ENCODE results near the gene FOCAD.
A peak's percentile ranks its signal among the peaks of the same experiment; 100 is the strongest.

Gene FOCAD

GRCh38 chr9:20681467-20681866 lies 2.6 kb upstream of the FOCAD start:
- no peak overlapping the region for H3K4me3 ChIP-seq
- peaks cover 21% of the 10 kb centered on the region for H3K4me1 ChIP-seq
- H3K36me3 ChIP-seq: no peaks in the 10 kb centered on the region
- no peak overlapping the region for H3K27ac ChIP-seq
- H3K27me3 ChIP-seq: no peaks in the 10 kb centered on the region
- H3K9ac ChIP-seq: no peak overlapping the region
- H3K9me3 ChIP-seq: 0 out of 2 replicates have a peak, but pooled peaks cover 3% of the 10 kb centered on the region
- H4K20me1 ChIP-seq: no peaks in the 10 kb centered on the region
- H3K4me2 ChIP-seq: no peak overlapping the region
- TF ChIP-seq Cebpa-rat (IDR thresholded peaks at IDR 0.05): no peak

- peak; percentile 64 for TF ChIP-seq Cebpa-rat (IDR thresholded peaks at IDR 0.05)
- Histone ChIP-seq H3K27ac (peak overlapping the region; percentile 40; the same call in 1 of the 2 replicates), H3K4me2 (peak overlapping the region; percentile 90), H3K4me3 (peak overlapping the region; percentile 92), H3K27me3 (no peaks in the 10 kb centered on the region), H3K4me1 (peaks cover 21% of the 10 kb centered on the region), H3K36me3 (no peaks in the 10 kb centered on the region), H3K9ac (peak overlapping the region; percentile 86), H4K20me1 (no peaks in the 10 kb centered on the region), H3K9me3 (no peaks in the 10 kb centered on the region)
These were observed 566 bp upstream of the FOCAD start for GRCh38 chr9:20683351-20684034.

GRCh38 chr9:20684875-20685696 lies 1.0 kb downstream of the FOCAD start:
- H3K9me3 ChIP-seq: no peaks in the 10 kb centered on the region
- no peaks in the 10 kb centered on the region for H4K20me1 ChIP-seq
- H3K4me1 ChIP-seq: peaks cover 21% of the 10 kb centered on the region
- H3K36me3 ChIP-seq: no peaks in the 10 kb centered on the region
- H3K27ac ChIP-seq: peak overlapping the region; percentile 78; the same call in 1 of the 2 replicates
- TF ChIP-seq Cebpa-rat (IDR thresholded peaks at IDR 0.05): no peak
- peak overlapping the region; percentile 86 for H3K9ac ChIP-seq
- peak overlapping the region; percentile 92 for H3K4me3 ChIP-seq
- H3K4me2 ChIP-seq: peak overlapping the region; percentile 90
- H3K27me3 ChIP-seq: no peaks in the 10 kb centered on the region

GRCh38 chr9:20685769-20686168 lies 1.7 kb downstream of the FOCAD start:
- Histone ChIP-seq H3K4me1 (peaks cover 21% of the 10 kb centered on the region), H3K9ac (no peak overlapping the region), H3K4me2 (peak overlapping the region; percentile 90), H4K20me1 (no peaks in the 10 kb centered on the region), H3K9me3 (no peaks in the 10 kb centered on the region), H3K27ac (no peak overlapping the region), H3K4me3 (peak overlapping the region; percentile 92; the same call in 1 of the 2 replicates), H3K36me3 (no peaks in the 10 kb centered on the region), H3K27me3 (no peaks in the 10 kb centered on the region)
- TF ChIP-seq Cebpa-rat (IDR thresholded peaks at IDR 0.05): no peak

- Histone ChIP-seq H3K9ac (no peak overlapping the region), H3K9me3 (no peaks in the 10 kb centered on the region), H3K4me1 (peaks cover 10% of the 10 kb centered on the region), H3K4me3 (no peak overlapping the region), H3K27me3 (no peaks in the 10 kb centered on the region), H3K4me2 (no peak overlapping the region), H4K20me1 (no peaks in the 10 kb centered on the region), H3K36me3 (no peaks in the 10 kb centered on the region), H3K27ac (no peak overlapping the region)
- no peak for TF ChIP-seq Cebpa-rat (IDR thresholded peaks at IDR 0.05)
These were observed 5.8 kb downstream of the FOCAD start for GRCh38 chr9:20689833-20690232.

- Histone ChIP-seq H3K36me3 (no peaks in the 10 kb centered on the region), H3K27me3 (no peaks in the 10 kb centered on the region), H3K4me1 (no peaks in the 10 kb centered on the region), H4K20me1 (no peaks in the 10 kb centered on the region), H3K4me2 (no peak overlapping the region), H3K27ac (no peak overlapping the region), H3K9ac (no peak overlapping the region), H3K4me3 (no peak overlapping the region), H3K9me3 (no peaks in the 10 kb centered on the region)
- TF ChIP-seq Cebpa-rat (IDR thresholded peaks at IDR 0.05): no peak
These were observed 8.5 kb downstream of the FOCAD start for GRCh38 chr9:20692554-20692953.

- Histone ChIP-seq H3K9me3 (no peaks in the 10 kb centered on the region), H3K27me3 (no peaks in the 10 kb centered on the region), H3K9ac (no peak overlapping the region), H3K4me3 (no peak overlapping the region), H3K4me1 (no peaks in the 10 kb centered on the region), H3K4me2 (no peak overlapping the region), H4K20me1 (no peaks in the 10 kb centered on the region), H3K27ac (no peak overlapping the region), H3K36me3 (no peaks in the 10 kb centered on the region)
- no peak for TF ChIP-seq Cebpa-rat (IDR thresholded peaks at IDR 0.05)
These were observed 9.0 kb downstream of the FOCAD start for GRCh38 chr9:20693068-20693467.

GRCh38 chr9:20694248-20694647 lies 10.2 kb downstream of the FOCAD start:
- no peaks in the 10 kb centered on the region for H3K9me3 ChIP-seq
- TF ChIP-seq Cebpa-rat (IDR thresholded peaks at IDR 0.05): no peak
- H3K4me1 ChIP-seq: no peaks in the 10 kb centered on the region

GRCh38 chr9:20697021-20697719 lies 13.1 kb downstream of the FOCAD start:
- Histone ChIP-seq H3K27ac (no peak overlapping the region), H3K27me3 (no peaks in the 10 kb centered on the region), H3K4me2 (no peak overlapping the region), H4K20me1 (no peaks in the 10 kb centered on the region), H3K9ac (no peak overlapping the region), H3K36me3 (no peaks in the 10 kb centered on the region), H3K9me3 (no peaks in the 10 kb centered on the region), H3K4me3 (no peak overlapping the region), H3K4me1 (peaks cover 3% of the 10 kb centered on the region; the same call in 1 of the 2 replicates)
- no peak for TF ChIP-seq Cebpa-rat (IDR thresholded peaks at IDR 0.05)

More at GRCh38 chr9:20694248-20694647, 10.2 kb downstream of the FOCAD start:
- no peak overlapping the region for H3K9ac ChIP-seq
- H3K36me3 ChIP-seq: no peaks in the 10 kb centered on the region
- no peaks in the 10 kb centered on the region for H3K27me3 ChIP-seq
- no peak overlapping the region for H3K4me3 ChIP-seq
- H3K27ac ChIP-seq: no peak overlapping the region
- no peaks in the 10 kb centered on the region for H4K20me1 ChIP-seq
- no peak overlapping the region for H3K4me2 ChIP-seq
